Body of pancreas (tissue), 4 donors: Measurements from ENCODE around the gene GMPPB. TPM values are rescaled to one million over a fixed set of nuclear protein-coding genes. Genes with fewer than 3 reads are reported as not detected.

Source experiments
- ATAC-seq: fragments of 150-250 bp; one replicate; pipeline ENCODE4 v1.9.1; 2016
- DNase-seq, 4 donors: peaks; one replicate each; pipeline ENCODE4 v3.0.0-alpha.2; 2019
- H3K27ac ChIP-seq, 4 donors: fragments of 200-600 bp; sonication (generic); 1 replicate in 3 of 4; 2 replicates in 1 of 4; pipeline versions ENCODE4 v1.5.1 to v1.6.1; 2016 to 2019; ENCODE audit warnings: mild to moderate bottlenecking in 1 of 4, mixed read lengths in 1 of 4, moderate library complexity in 1 of 4
- H3K27me3 ChIP-seq, 2 donors: fragments of 200-600 bp; sonication (generic); one replicate each; pipeline ENCODE4 v1.6.0; 2016; ENCODE audit warnings: mild to moderate bottlenecking in 1 of 2
- H3K36me3 ChIP-seq, 2 donors: fragments of 200-600 bp; sonication (generic); replicated peaks in 1 of 2; 2 replicates each; pipeline ENCODE4 v1.5.1; 2016; ENCODE audit warnings: low read depth in 2 of 2; ENCODE audit not compliant: insufficient read depth in 1 of 2
- H3K4me1 ChIP-seq: fragments of 200-600 bp; sonication (generic); one replicate; pipeline ENCODE4 v1.6.0; 2016
- H3K4me3 ChIP-seq, 2 donors: fragments of 200-600 bp; sonication (generic); 1 replicate in 1 of 2; 2 replicates in 1 of 2; pipeline ENCODE4 v1.5.1; 2016 to 2019
- H3K9me3 ChIP-seq, 3 donors: fragments of 200-600 bp; sonication (generic); 1 replicate in 2 of 3; 2 replicates in 1 of 3; pipeline ENCODE4 v1.5.1; 2016
- POLR2A ChIP-seq, 3 donors: fragments of 450-650 bp; IDR thresholded peaks; one replicate each; pipeline ENCODE4 v1.6.1; 2016; ENCODE audit warnings: antibody characterized with exemption in 3 of 3, mild to moderate bottlenecking in 2 of 3
- WGBS, 2 donors: methylation state at CpG; one replicate each; pipeline ENCODE4 v1.1.5; 2017; 5-methylcytosine and 5-hydroxymethylcytosine counted together
- intact Hi-C: fragments of 100-400 bp; cut with DNase I; formaldehyde crosslinking; loops from one replicate; pipeline ENCODE4 v1.15.1; 2023
- total RNA-seq, 2 donors: library from RNA; depleted of rRNA; stranded (reverse); fragments of >200 nt; gene quantifications; one replicate each; pipeline ENCODE4 v1.1.0, GENCODE V29; 2016
- TF ChIP-seq, protein P1 (sequence below), 7 experiments: fragments of 450-650 bp in 4 of 7; fragments of 200-600 bp in 3 of 7; sonication (generic) in 3 of 7; IDR thresholded peaks; one replicate each; pipeline ENCODE4 v1.5.1; 2016 to 2019; ENCODE audit warnings: antibody characterized with exemption in 7 of 7

Gene GMPPB
- total RNA-seq, 2 donors from 2014 or later: 36.3 to 43.8 TPM

DNA sequence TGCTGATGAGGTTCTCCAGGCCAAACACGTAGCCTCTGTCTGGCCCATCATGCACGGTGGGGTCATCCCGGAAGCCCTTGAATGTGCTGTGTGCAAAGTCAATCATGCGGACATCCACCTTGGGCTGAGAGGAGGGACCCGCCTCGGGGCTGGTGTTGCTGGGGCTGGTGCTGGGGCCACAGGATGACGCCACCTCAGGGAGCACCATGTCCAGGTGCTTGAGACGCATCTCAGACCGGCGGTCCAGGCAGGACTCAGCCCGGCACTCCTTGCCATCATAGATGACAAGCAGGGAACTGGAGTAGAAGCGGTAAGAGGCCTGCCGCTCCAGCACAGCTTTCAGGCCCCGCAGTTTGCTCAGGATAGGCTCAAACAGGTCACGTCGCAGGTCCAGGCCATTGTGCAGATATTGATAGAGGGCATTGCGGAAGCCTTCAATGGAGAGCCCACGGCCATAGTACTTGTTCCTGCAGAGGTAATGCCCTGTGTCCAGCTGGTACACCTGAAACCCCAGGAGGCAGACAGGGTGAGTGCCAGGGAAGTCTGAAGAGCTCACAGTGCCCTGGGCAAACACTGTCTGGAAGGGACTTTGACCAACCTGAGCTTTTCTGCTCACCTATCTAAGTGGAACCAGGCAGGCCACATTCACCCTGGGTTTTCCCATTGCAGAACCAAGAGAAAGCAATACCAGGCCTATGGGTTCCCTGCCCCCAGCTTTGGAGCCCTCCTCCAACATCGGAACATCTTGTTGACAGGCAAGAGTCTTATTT is 3.6 kb upstream of the GMPPB start:
- no peaks in the 10 kb centered on the region for H3K9me3 ChIP-seq
- peaks cover 29% of the 10 kb centered on the region for H3K4me1 ChIP-seq
- H3K27ac ChIP-seq: no peak overlapping the region
- 84 to 90% methylated on average over 12 to 16 of the region's 19 CpGs for WGBS, 2 donors
- no peak overlapping the region for H3K4me3 ChIP-seq
- ATAC-seq (no peak), DNase-seq (no peak)
- no peaks in the 10 kb centered on the region for H3K27me3 ChIP-seq
- peaks cover 0 to 7% of the 10 kb centered on the region in 2 donors for H3K36me3 ChIP-seq
- intact Hi-C loops: no loop called here
- TF ChIP-seq, protein P1, sequence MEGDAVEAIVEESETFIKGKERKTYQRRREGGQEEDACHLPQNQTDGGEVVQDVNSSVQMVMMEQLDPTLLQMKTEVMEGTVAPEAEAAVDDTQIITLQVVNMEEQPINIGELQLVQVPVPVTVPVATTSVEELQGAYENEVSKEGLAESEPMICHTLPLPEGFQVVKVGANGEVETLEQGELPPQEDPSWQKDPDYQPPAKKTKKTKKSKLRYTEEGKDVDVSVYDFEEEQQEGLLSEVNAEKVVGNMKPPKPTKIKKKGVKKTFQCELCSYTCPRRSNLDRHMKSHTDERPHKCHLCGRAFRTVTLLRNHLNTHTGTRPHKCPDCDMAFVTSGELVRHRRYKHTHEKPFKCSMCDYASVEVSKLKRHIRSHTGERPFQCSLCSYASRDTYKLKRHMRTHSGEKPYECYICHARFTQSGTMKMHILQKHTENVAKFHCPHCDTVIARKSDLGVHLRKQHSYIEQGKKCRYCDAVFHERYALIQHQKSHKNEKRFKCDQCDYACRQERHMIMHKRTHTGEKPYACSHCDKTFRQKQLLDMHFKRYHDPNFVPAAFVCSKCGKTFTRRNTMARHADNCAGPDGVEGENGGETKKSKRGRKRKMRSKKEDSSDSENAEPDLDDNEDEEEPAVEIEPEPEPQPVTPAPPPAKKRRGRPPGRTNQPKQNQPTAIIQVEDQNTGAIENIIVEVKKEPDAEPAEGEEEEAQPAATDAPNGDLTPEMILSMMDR (IDR thresholded peaks at IDR 0.05): no peak
- no peak for TF ChIP-seq POLR2A (IDR thresholded peaks at IDR 0.05)

GRCh38 chr3:49725906-49726681 is 2.3 kb upstream of the GMPPB start:
- no peak overlapping the region for H3K4me3 ChIP-seq
- intact Hi-C loops: no loop called here
- TF ChIP-seq, protein P1 (IDR thresholded peaks at IDR 0.05): no peak
- TF ChIP-seq POLR2A (IDR thresholded peaks at IDR 0.05): no peak
- H3K27ac ChIP-seq: peak overlapping the region in 2 of 4 donors; percentile 97 to 99
- DNase-seq: peak in 1 of 4 donors; percentile 38
- ATAC-seq: no peak
- peaks cover 41% of the 10 kb centered on the region for H3K4me1 ChIP-seq
- no peaks in the 10 kb centered on the region for H3K9me3 ChIP-seq
- WGBS, 2 donors: 63 to 83% methylated on average over 4 to 11 of the region's 11 CpGs
- peaks cover 0 to 6% of the 10 kb centered on the region in 2 donors for H3K36me3 ChIP-seq
- H3K27me3 ChIP-seq: no peaks in the 10 kb centered on the region

DNA sequence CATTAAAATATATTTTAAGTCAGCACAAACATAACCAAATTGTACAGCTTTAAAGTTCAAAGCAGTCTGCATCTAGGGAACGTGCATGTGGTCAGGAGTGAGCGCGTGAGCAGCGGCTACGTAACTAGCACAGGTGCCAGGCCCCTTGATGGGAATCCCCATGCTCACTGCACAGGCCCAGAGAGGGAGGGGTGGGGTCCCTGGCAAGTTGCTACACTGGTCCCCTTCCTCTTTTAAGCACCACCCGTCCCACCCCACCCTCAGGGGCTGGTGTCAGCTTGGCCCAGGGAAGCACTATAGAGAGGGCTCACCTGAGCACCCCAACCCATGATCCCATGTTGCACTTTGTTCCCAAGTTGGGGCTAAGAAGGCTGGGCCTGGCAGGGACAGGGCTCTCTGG is 835 bp upstream of the GMPPB start:
- intact Hi-C loops: no loop called here
- Histone ChIP-seq H3K9me3 (no peaks in the 10 kb centered on the region), H3K36me3 (peaks cover 0 to 8% of the 10 kb centered on the region in 2 donors), H3K27me3 (no peaks in the 10 kb centered on the region), H3K4me1 (peaks cover 56% of the 10 kb centered on the region), H3K27ac (peak overlapping the region; percentile 88 to 99 (median 94)), H3K4me3 (no peak overlapping the region)
- ATAC-seq: no peak
- no peak for TF ChIP-seq POLR2A (IDR thresholded peaks at IDR 0.05)
- TF ChIP-seq, protein P1 (IDR thresholded peaks at IDR 0.05): no peak
- peak in 1 of 4 donors; percentile 47 for DNase-seq
- 19 to 27% methylated on average over 5 to 6 of the region's 6 CpGs for WGBS, 2 donors

DNA sequence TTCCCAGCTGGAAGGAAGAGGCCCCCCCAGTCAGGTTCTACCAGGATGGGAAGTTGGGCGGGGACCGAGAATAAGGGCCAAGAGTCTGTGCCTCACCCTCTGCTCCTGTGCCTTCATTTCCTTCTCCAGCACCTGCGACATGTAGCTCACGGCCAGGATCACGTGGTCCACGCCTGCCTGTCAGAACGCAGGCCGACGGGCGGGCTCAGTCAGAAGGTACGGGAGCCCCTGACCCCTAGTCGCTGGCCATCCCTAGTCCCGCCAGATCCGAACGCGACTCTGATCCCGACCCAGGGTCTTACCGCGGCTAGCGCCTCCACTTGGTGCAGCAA is 489 bp downstream of the GMPPB start:
- peak; percentile 57 for ATAC-seq
- peaks cover 0 to 8% of the 10 kb centered on the region in 2 donors for H3K36me3 ChIP-seq

More for the DNA sequence above, 489 bp downstream of the GMPPB start:
- Histone ChIP-seq H3K4me3 (peak overlapping the region; percentile 80 to 91), H3K9me3 (no peaks in the 10 kb centered on the region), H3K27me3 (no peaks in the 10 kb centered on the region), H3K4me1 (peaks cover 68% of the 10 kb centered on the region), H3K27ac (peak overlapping the region; percentile 88 to 99 (median 98))
- intact Hi-C loops: no loop called here
- WGBS, 2 donors: 0 to 1% methylated on average over 16 to 20 of the region's 20 CpGs
- peak; percentile 84 to 89 (median 86) for DNase-seq
- peak in 2 of 3 donors; percentile 77 to 83 for TF ChIP-seq POLR2A (IDR thresholded peaks at IDR 0.05)
- TF ChIP-seq, protein P1 (IDR thresholded peaks at IDR 0.05): no peak
